H1 (cell line): Measurements from ENCODE around the gene DHRS12. TPM values are rescaled to one million over a fixed set of nuclear protein-coding genes. Genes with fewer than 3 reads are reported as not detected.

Experiments used
- CBX8 ChIP-seq: fragments of 300-800, 300-1000 bp; sonication (generic); IDR thresholded peaks from 2 replicates; pipeline ENCODE4 v1.7.1; 2016; ENCODE audit warnings: low read depth, low read length, borderline replicate concordance
- CTBP2 ChIP-seq: IDR thresholded peaks from 2 replicates; pipeline ENCODE4 v1.7.0; 2011; ENCODE audit warnings: borderline replicate concordance, mild to moderate bottlenecking, moderate library complexity, mixed read lengths, low read length; ENCODE audit not compliant: insufficient read depth, insufficient read length
- JUN ChIP-seq: IDR thresholded peaks from 2 replicates; pipeline ENCODE4 v1.6.1; 2011; ENCODE audit warnings: low read depth, mild to moderate bottlenecking, improper control_type of control experiment, low read length
- JUND ChIP-seq: IDR thresholded peaks from 2 replicates; pipeline ENCODE4 v1.6.1; 2011; ENCODE audit warnings: mild to moderate bottlenecking, improper control_type of control experiment, low read length
- RNF2 ChIP-seq: fragments of 200-900, 300-1000 bp; sonication (generic); IDR thresholded peaks from 2 replicates; pipeline ENCODE4 v1.7.1; 2016; ENCODE audit warnings: borderline replicate concordance, low read depth, mild to moderate bottlenecking, antibody characterized with exemption, low read length; ENCODE audit not compliant: poor library complexity, severe bottlenecking; ENCODE audit errors: missing control alignments
- RXRA ChIP-seq: IDR thresholded peaks from 2 replicates; pipeline ENCODE4 v1.6.1; 2011; ENCODE audit warnings: low read depth, mild to moderate bottlenecking, low read length, moderate library complexity; ENCODE audit not compliant: insufficient read depth
- polyA plus RNA-seq, 7 experiments: library from polyadenylated mRNA; depleted of rRNA in 3 of 7; stranded (reverse) in 5 of 7; unstranded in 2 of 7; fragments of >200 nt in 5 of 7; fragments of 200-250 nt in 2 of 7; gene quantifications; 1 replicate in 5 of 7; 2 replicates in 1 of 7; 4 replicates in 1 of 7; pipeline versions ENCODE4 v1.2.1 to v1.2.3, GENCODE V29; 2011 to 2013; ENCODE audit warnings: missing spikeins in 2 of 7, mixed read lengths in 2 of 7
- total RNA-seq: library from RNA; stranded (reverse); fragmentation: NEBNext Ultra II Directional; extraction: Animal tissue kit (Norgen Biotek cat#: 25700); gene quantifications from 2 replicates; pipeline ENCODE4 v1.2.1, GENCODE V29; 2021

DHRS12 gene
- total and polyA plus RNA-seq, 2 of the 8 experiments (the other 6 are each of a cell fraction or from before 2014, with no cell fraction given): 8.7 TPM

DNA sequence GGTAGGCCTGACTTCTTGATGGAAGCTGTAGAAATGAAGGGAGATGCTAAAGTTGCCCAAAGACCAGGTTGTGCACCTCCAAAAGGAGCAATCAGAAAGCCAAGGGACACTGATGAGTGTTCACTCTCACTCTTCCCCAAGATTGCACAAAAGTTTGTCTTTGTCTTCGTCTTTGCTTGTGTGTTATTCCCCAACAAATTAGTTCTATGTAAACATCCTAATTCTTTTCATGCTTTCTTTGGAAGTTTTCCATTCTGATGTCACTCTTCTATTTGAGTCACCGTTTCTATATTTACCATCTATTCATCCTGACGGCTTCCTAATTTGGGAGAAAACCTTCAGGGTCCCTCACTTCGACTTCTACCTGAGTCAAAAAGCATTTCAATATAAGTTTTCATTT lies 44.7 kb upstream of the DHRS12 start (continued):
- TF ChIP-seq CBX8: no peak
- no peak for TF ChIP-seq CTBP2
- no peak for TF ChIP-seq JUND
- TF ChIP-seq RNF2: no peak
- no peak for TF ChIP-seq RXRA
- TF ChIP-seq JUN: no peak
